Upper lobe of right lung (tissue), 1 donor: ENCODE measurements around the gene SERPINB1. TPM values are rescaled to one million over a fixed set of nuclear protein-coding genes. Genes with fewer than 3 reads are reported as not detected.

ENCODE experiments used
- ATAC-seq: fragments of 200-7000 bp; cut with Tn5 transposase; one replicate; pipeline ENCODE4 v1.9.1; 2020; ENCODE audit warnings: mild to moderate bottlenecking, moderate library complexity
- DNase-seq: peaks from one replicate; pipeline ENCODE4 v3.0.0-alpha.2; 2020
- H3K27ac ChIP-seq: fragments of 200-600 bp; one replicate; pipeline ENCODE4 v1.8.0; 2022
- H3K27me3 ChIP-seq: fragments of 200-600 bp; one replicate; pipeline ENCODE4 v1.8.0; 2022; ENCODE audit warnings: mild to moderate bottlenecking
- H3K36me3 ChIP-seq: fragments of 200-600 bp; one replicate; pipeline ENCODE4 v1.8.0; 2022
- H3K4me1 ChIP-seq: fragments of 200-600 bp; one replicate; pipeline ENCODE4 v1.8.0; 2022
- H3K4me3 ChIP-seq: fragments of 200-600 bp; one replicate; pipeline ENCODE4 v1.8.0; 2022; ENCODE audit warnings: mild to moderate bottlenecking
- H3K9me3 ChIP-seq: fragments of 200-600 bp; one replicate; pipeline ENCODE4 v1.8.0; 2022
- CTCF ChIP-seq: fragments of 200-600 bp; IDR thresholded peaks from one replicate; pipeline ENCODE4 v1.8.0; 2022; ENCODE audit warnings: antibody characterized with exemption
- intact Hi-C: fragments of 100-400 bp; cut with DNase I; formaldehyde crosslinking; loops from one replicate; pipeline ENCODE4 v1.11.0; 2022
- total RNA-seq: library from RNA; stranded (reverse); fragmentation: NEBNext Ultra II Directional; extraction: Animal tissue kit (Norgen Biotek cat#: 25700); gene quantifications from one replicate; pipeline ENCODE4 v1.2.1, GENCODE V29; 2021
- donor health status: DM: no; HTN: yes; CAD: no; lungs with severe emphysema.

Gene SERPINB1
- total RNA-seq, 1 donor from 2014 or later, result 101 TPM

- no peak for TF ChIP-seq CTCF
- no peak for DNase-seq
- intact Hi-C loops, result no loop called here
- no peak overlapping the region for H3K4me3 ChIP-seq
- H3K9me3 ChIP-seq, result no peaks in the 10 kb centered on the region
- H3K27me3 ChIP-seq, result no peaks in the 10 kb centered on the region
- peak; percentile 28 for ATAC-seq
- peak overlapping the region; percentile 49 for H3K27ac ChIP-seq
- H3K36me3 ChIP-seq, result no peaks in the 10 kb centered on the region
- peaks cover 27% of the 10 kb centered on the region for H3K4me1 ChIP-seq
Measured at GRCh38 chr6:2807342-2808090, 34.1 kb downstream of the SERPINB1 start.

DNA sequence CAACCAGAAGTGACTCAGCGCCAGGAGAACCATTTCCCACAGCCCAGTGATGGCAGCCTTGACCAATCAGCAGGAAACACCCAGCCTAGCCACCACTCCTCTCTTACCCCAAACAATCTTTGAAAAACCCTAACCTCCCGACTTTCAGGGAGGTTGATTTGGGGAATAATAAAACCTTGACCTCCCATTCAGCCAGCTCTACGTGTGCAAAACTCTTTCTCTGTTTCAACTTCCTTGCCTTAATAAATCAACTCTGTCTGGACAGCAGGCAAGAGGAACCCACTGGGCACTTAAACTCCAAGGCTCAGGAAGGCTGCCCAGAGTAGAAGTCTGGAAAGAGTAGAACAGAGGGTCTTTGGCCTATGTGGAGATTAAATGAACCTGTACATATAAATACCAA lies 35.0 kb downstream of the SERPINB1 start:
- DNase-seq (no peak), ATAC-seq (no peak)
- H3K4me1 ChIP-seq, result peaks cover 27% of the 10 kb centered on the region
- no peaks in the 10 kb centered on the region for H3K9me3 ChIP-seq
- H3K27me3 ChIP-seq, result no peaks in the 10 kb centered on the region
- no peak for TF ChIP-seq CTCF
- no peak overlapping the region for H3K4me3 ChIP-seq
- intact Hi-C loops, result no loop called here
- peak overlapping the region; percentile 49 for H3K27ac ChIP-seq
- no peaks in the 10 kb centered on the region for H3K36me3 ChIP-seq

DNA sequence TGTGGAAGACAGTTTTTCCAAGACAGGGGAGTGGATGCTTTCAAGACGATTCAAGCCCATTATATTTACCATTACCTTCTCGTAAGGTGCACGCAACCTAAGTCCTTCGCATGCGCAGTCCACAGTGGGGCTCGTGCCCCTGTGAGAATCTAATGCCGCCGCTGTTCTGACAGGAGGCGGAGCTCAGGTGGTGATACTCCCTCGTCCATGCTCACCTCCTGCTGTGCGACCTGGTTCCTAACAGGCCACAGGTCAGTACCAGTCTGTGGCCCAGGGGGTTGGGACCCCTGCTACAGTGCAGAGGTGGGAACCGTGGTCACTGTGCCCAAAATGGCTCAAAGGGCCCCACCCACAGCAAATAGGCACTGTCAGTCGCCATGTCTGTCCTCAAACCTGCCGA lies 36.6 kb downstream of the SERPINB1 start:
- H3K27ac ChIP-seq, result no peak overlapping the region
- no peaks in the 10 kb centered on the region for H3K36me3 ChIP-seq
- peaks cover 19% of the 10 kb centered on the region for H3K4me1 ChIP-seq
- no peak overlapping the region for H3K4me3 ChIP-seq
- H3K27me3 ChIP-seq, result no peaks in the 10 kb centered on the region
- no peak for TF ChIP-seq CTCF
- H3K9me3 ChIP-seq, result no peaks in the 10 kb centered on the region
- DNase-seq, result no peak
- intact Hi-C loops, result no loop called here
- ATAC-seq, result no peak

DNA sequence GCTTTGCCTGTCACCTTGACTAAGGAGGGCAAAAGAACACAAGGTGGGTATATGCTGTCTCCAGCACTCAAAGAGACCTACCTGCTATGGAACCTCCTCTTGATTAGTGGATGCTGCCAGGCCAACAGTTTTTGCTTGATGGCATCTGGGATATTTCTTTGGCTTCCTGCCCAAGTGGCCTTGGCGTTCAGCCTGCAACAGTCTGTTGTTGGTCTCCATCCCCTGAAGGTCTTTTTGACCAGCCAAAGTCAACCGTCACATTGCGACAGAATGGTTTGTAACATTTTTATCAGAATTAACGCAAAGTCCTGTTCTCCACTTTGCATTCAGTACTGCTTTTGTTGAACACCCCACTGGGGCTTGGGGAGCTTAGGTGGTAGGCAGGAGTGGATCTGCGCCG lies 37.1 kb downstream of the SERPINB1 start:
- Histone ChIP-seq H3K27ac (no peak overlapping the region), H3K27me3 (no peaks in the 10 kb centered on the region), H3K36me3 (no peaks in the 10 kb centered on the region), H3K9me3 (no peaks in the 10 kb centered on the region), H3K4me3 (no peak overlapping the region), H3K4me1 (peaks cover 14% of the 10 kb centered on the region)
- no peak for ATAC-seq
- no peak for DNase-seq
- intact Hi-C loops, result no loop called here
- no peak for TF ChIP-seq CTCF

DNA sequence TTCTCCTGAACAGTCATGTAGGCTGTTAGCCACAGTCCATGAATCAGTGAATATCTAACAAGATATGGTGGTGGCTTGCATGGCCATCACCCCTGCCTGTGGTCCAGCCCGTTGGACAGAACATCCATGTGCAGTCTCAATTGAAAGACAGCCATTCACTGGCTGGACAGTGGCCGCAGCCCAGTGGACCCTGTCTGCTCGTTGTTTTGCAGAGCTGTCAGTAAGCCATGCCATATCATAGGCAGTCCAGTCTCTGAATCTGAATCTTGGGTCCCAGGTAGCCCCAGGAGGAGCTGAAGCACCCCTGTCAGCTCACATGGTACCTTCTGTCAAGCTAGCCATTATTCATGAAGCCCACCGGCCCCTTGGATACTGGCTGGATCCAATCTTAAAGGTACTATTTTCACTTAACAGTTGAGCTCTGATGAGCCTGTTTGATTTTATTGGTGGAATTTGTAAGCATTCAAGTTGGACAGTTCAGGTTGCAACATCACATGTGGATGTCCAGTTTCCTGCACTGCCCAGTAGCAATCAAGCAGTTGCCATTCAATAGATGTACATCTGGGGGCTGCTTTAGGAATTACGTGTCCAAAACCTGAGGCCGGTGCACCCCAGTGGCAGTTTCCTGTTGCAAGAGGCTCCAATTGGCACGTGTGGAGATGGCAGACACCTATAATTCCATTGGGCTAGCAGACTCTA lies 37.8 kb downstream of the SERPINB1 start:
- no peak overlapping the region for H3K27ac ChIP-seq
- no peaks in the 10 kb centered on the region for H3K9me3 ChIP-seq
- DNase-seq (no peak), ATAC-seq (no peak)
- intact Hi-C loops, result no loop called here
- TF ChIP-seq CTCF, result no peak
- no peaks in the 10 kb centered on the region for H3K36me3 ChIP-seq
- H3K27me3 ChIP-seq, result no peaks in the 10 kb centered on the region
- no peak overlapping the region for H3K4me3 ChIP-seq
- peaks cover 13% of the 10 kb centered on the region for H3K4me1 ChIP-seq
